MM.1S (cell line): Measurements from ENCODE around the gene LITAF.
"Not testable (repeated sequence)": the region's sequence is repeated elsewhere in the genome, so short reads cannot be mapped to it uniquely, and the experiment has no call there.

Experiments used
- DNase-seq: peaks from one replicate; pipeline ENCODE4 v3.0.0-alpha.2; 2015
- H2AFZ ChIP-seq: fragments of 300-600 bp; sonication (generic); 2 replicates; pipeline ENCODE4 v1.6.0; 2016; ENCODE audit warnings: antibody characterized with exemption, low read length
- H3F3A ChIP-seq: fragments of 300-600 bp; sonication (generic); 2 replicates; pipeline ENCODE4 v1.6.1; 2016; ENCODE audit warnings: mild to moderate bottlenecking, antibody characterized with exemption, low read length, moderate library complexity, mixed read lengths; ENCODE audit not compliant: insufficient read depth
- H3K27ac ChIP-seq: fragments of 300-600 bp; sonication (generic); 2 replicates; pipeline ENCODE4 v1.5.1; 2016; ENCODE audit warnings: mild to moderate bottlenecking, low read length
- H3K27me3 ChIP-seq: fragments of 300-600 bp; sonication (generic); replicated peaks from 2 replicates; pipeline ENCODE4 v1.6.0; 2016; ENCODE audit warnings: low read length; ENCODE audit not compliant: insufficient read depth
- H3K36me3 ChIP-seq: fragments of 300-600 bp; sonication (generic); replicated peaks from 2 replicates; pipeline ENCODE4 v1.6.1; 2016; ENCODE audit warnings: mild to moderate bottlenecking, low read length, mixed read lengths; ENCODE audit not compliant: insufficient read depth
- H3K4me1 ChIP-seq: fragments of 300-600 bp; sonication (generic); 2 replicates; pipeline ENCODE4 v1.6.1; 2016; ENCODE audit warnings: low read length, mixed read lengths
- H3K4me2 ChIP-seq: fragments of 300-600 bp; sonication (generic); 2 replicates; pipeline ENCODE4 v1.6.0; 2016; ENCODE audit warnings: low read depth, low read length
- H3K4me3 ChIP-seq: fragments of 300-600 bp; sonication (generic); 2 replicates; pipeline ENCODE4 v1.5.1; 2016; ENCODE audit warnings: low read length, mixed read lengths
- H3K79me2 ChIP-seq: fragments of 300-600 bp; sonication (generic); 2 replicates; pipeline ENCODE4 v1.6.1; 2016; ENCODE audit warnings: mixed run types, low read length, mixed read lengths
- H3K9ac ChIP-seq: fragments of 300-600 bp; sonication (generic); 2 replicates; pipeline ENCODE4 v1.6.1; 2016; ENCODE audit warnings: low read length, mixed read lengths
- H3K9me2 ChIP-seq: fragments of 300-600 bp; sonication (generic); replicated peaks from 2 replicates; pipeline ENCODE4 v1.6.1; 2016; ENCODE audit warnings: mild to moderate bottlenecking, low read length, mixed read lengths; ENCODE audit not compliant: insufficient read depth
- H3K9me3 ChIP-seq: fragments of 300-600 bp; sonication (generic); replicated peaks from 2 replicates; pipeline ENCODE4 v1.6.1; 2016; ENCODE audit warnings: mild to moderate bottlenecking, low read length, mixed read lengths; ENCODE audit not compliant: insufficient read depth
- H4K20me1 ChIP-seq: fragments of 300-600 bp; sonication (generic); 2 replicates; pipeline ENCODE4 v1.6.1; 2016; ENCODE audit warnings: mild to moderate bottlenecking, low read length, moderate library complexity, mixed read lengths; ENCODE audit not compliant: insufficient read depth
- EZH2 ChIP-seq: fragments of 300-600 bp; sonication (generic); optimal IDR thresholded peaks from 2 replicates; pipeline ENCODE3; 2017; ENCODE audit warnings: low read depth, mild to moderate bottlenecking, antibody characterized with exemption, low read length, mixed read lengths
- EZH2phosphoT487 ChIP-seq: fragments of 300-600 bp; sonication (generic); IDR thresholded peaks from 2 replicates; pipeline ENCODE4 v1.6.1; 2018; ENCODE audit warnings: antibody characterized with exemption, low read length
- TF ChIP-seq, protein P1 (sequence below): fragments of 300-600 bp; sonication (generic); IDR thresholded peaks from 2 replicates; pipeline ENCODE4 v1.5.1; 2016; ENCODE audit warnings: antibody characterized with exemption, low read length, mixed read lengths

The LITAF gene

DNA sequence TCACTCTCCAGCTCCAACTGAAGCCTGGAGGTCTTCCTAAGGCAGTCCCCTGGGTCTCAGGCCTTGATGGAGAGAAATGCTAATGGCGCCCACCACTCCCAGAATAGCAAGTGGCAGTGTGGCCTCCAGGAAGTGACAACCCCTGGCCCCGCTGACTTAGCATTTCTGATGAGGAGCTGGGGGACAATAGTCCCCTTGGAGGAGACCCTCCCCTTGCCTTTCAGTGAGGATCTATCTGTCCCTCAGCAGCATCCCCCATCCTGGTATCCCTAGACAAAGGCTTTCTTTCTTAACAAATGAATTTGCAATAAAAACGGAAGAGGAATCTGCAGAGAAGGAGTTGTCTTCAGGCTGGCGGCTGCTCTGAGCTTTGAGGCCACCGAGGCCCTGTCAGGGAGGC is 68.8 kb downstream of the LITAF start:
- no peaks in the 10 kb centered on the region for H3K79me2 ChIP-seq
- no peak overlapping the region for H3K9ac ChIP-seq
- no peak overlapping the region for H3K4me2 ChIP-seq
- no peaks in the 10 kb centered on the region for H3K4me1 ChIP-seq
- no peaks in the 10 kb centered on the region for H3K27me3 ChIP-seq
- H3K9me3 ChIP-seq = no peaks in the 10 kb centered on the region
- H3K9me2 ChIP-seq = no peaks in the 10 kb centered on the region
- H3K4me3 ChIP-seq = no peak overlapping the region
- no peak for DNase-seq
- no peaks in the 10 kb centered on the region for H3F3A ChIP-seq
- H2AFZ ChIP-seq = no peak overlapping the region
- no peaks in the 10 kb centered on the region for H3K36me3 ChIP-seq
- H3K27ac ChIP-seq = no peak overlapping the region
- no peaks in the 10 kb centered on the region for H4K20me1 ChIP-seq
- TF ChIP-seq EZH2phosphoT487 (no peak), EZH2 (no peak)
- TF ChIP-seq, protein P1, sequence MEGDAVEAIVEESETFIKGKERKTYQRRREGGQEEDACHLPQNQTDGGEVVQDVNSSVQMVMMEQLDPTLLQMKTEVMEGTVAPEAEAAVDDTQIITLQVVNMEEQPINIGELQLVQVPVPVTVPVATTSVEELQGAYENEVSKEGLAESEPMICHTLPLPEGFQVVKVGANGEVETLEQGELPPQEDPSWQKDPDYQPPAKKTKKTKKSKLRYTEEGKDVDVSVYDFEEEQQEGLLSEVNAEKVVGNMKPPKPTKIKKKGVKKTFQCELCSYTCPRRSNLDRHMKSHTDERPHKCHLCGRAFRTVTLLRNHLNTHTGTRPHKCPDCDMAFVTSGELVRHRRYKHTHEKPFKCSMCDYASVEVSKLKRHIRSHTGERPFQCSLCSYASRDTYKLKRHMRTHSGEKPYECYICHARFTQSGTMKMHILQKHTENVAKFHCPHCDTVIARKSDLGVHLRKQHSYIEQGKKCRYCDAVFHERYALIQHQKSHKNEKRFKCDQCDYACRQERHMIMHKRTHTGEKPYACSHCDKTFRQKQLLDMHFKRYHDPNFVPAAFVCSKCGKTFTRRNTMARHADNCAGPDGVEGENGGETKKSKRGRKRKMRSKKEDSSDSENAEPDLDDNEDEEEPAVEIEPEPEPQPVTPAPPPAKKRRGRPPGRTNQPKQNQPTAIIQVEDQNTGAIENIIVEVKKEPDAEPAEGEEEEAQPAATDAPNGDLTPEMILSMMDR = no peak

DNA sequence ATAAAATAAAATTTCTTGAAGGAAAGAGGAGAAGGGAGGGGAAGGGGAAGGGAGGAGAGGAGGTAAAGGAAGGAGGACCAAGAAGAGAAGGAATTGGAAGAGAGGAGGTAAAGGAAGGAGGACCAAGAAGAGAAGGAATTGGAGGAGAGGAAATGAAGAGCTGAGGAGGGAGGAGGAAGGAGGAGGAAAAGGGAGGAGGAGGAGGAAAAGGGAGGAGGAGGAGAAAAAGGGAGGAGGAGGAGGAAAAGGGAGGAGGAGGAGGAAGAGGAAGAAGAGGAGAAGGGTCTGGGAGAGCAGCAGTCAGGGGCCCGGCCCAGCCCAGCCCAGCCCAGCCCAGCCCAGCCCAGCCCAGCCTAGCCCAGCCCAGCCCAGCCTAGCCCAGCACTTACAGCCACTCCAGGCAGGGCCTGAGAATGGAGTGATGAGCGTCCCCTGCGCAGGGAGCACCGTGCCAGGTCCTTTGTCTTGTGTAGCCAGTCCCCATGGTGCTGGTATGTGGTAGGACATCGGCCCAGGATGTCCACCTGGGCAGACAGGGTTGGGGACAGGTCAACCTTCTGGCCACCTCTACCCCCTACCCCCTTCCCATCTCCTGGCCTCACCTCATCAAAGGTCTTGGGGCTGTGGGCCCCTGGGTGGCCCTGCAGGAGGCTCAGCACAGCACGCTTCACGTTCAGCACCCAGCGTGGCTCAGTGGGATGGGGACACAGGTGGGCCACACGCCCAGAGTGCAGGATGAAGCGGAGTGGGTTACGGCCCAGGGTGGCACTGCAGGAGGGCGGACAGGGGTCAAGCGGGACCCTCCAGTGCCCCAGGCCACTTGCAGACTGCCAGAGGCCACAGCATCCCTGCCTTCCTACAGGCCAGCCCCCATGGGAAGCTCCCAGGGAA is 70.9 kb downstream of the LITAF start:
- no peak overlapping the region for H3K27ac ChIP-seq
- TF ChIP-seq, protein P1 = no peak
- TF ChIP-seq EZH2phosphoT487 (no peak), EZH2 (no peak)
- DNase-seq = no peak
- no peaks in the 10 kb centered on the region for H4K20me1 ChIP-seq
- H3K9me2 ChIP-seq = no peaks in the 10 kb centered on the region
- no peaks in the 10 kb centered on the region for H3K79me2 ChIP-seq
- no peak overlapping the region for H3K4me3 ChIP-seq
- H3F3A ChIP-seq = no peaks in the 10 kb centered on the region
- H3K4me1 ChIP-seq = no peaks in the 10 kb centered on the region
- no peak overlapping the region for H2AFZ ChIP-seq
- H3K9ac ChIP-seq = no peak overlapping the region
- H3K27me3 ChIP-seq = no peaks in the 10 kb centered on the region
- no peak overlapping the region for H3K4me2 ChIP-seq
- no peaks in the 10 kb centered on the region for H3K36me3 ChIP-seq
- H3K9me3 ChIP-seq = no peaks in the 10 kb centered on the region

GRCh38 chr16:11514283-11514682 is 72.4 kb downstream of the LITAF start:
- H3K4me1 ChIP-seq = no peaks in the 10 kb centered on the region
- TF ChIP-seq EZH2phosphoT487 = no peak
- TF ChIP-seq EZH2 = no peak
- TF ChIP-seq, protein P1 = no peak
- H3K9ac ChIP-seq = no peak overlapping the region
- no peak overlapping the region for H2AFZ ChIP-seq
- H3K4me3 ChIP-seq = no peak overlapping the region
- no peaks in the 10 kb centered on the region for H3K27me3 ChIP-seq
- no peaks in the 10 kb centered on the region for H3K36me3 ChIP-seq
- no peak for DNase-seq
- no peak overlapping the region for H3K4me2 ChIP-seq
- no peaks in the 10 kb centered on the region for H3K9me2 ChIP-seq
- H3K27ac ChIP-seq = no peak overlapping the region
- H3F3A ChIP-seq = no peaks in the 10 kb centered on the region
- no peaks in the 10 kb centered on the region for H4K20me1 ChIP-seq
- no peaks in the 10 kb centered on the region for H3K9me3 ChIP-seq
- H3K79me2 ChIP-seq = no peaks in the 10 kb centered on the region

GRCh38 chr16:11513366-11513765 is 73.4 kb downstream of the LITAF start:
- not testable (repeated sequence) for H3K36me3 ChIP-seq, H3K9me2 ChIP-seq, H3K4me3 ChIP-seq, H3K79me2 ChIP-seq, H3F3A ChIP-seq, H3K27me3 ChIP-seq, H3K4me2 ChIP-seq, DNase-seq, H3K9me3 ChIP-seq, H2AFZ ChIP-seq, H3K27ac ChIP-seq, H4K20me1 ChIP-seq, H3K9ac ChIP-seq, H3K4me1 ChIP-seq
